A673 (cell line): Measurements from ENCODE around the gene TEX10. TPM values are rescaled to one million over a fixed set of nuclear protein-coding genes. Genes with fewer than 3 reads are reported as not detected.

Source experiments
- BruUV-seq: library from RNA; stranded (reverse); fragments of 400-500 nt; replicated peaks from 2 replicates; lab custom pipeline; 2021; lab: Mats Ljungman, UMichigan
- CTCF ChIA-PET: fragments of 300-600 bp; sonication (Branson Sonifier 250); formaldehyde crosslinking; loops from one replicate; lab custom pipeline; 2022; ENCODE audit warnings: antibody characterized with exemption; lab: Charles Lee
- POLR2A ChIA-PET: fragments of 300-600 bp; sonication (Branson Sonifier 250); formaldehyde crosslinking; loops from one replicate; lab custom pipeline; 2022; ENCODE audit warnings: antibody characterized with exemption; ENCODE audit not compliant: low non-redundant PET; lab: Charles Lee
- DNase-seq: peaks from one replicate; pipeline ENCODE4 v3.0.0-alpha.2; 2015; ENCODE audit warnings: low spot score
- H3K27ac ChIP-seq: fragments of 200-600 bp; sonication (generic); 2 replicates; pipeline ENCODE4 v1.5.1; 2016; ENCODE audit warnings: mixed run types, low read depth, mild to moderate bottlenecking, mixed read lengths, antibody characterized with exemption, low read length; ENCODE audit not compliant: poor library complexity, severe bottlenecking
- H3K27me3 ChIP-seq: fragments of 200-600 bp; sonication (generic); replicated peaks from 2 replicates; pipeline ENCODE4 v1.6.1; 2017; ENCODE audit warnings: mixed run types, low read depth, mild to moderate bottlenecking, mixed read lengths, antibody characterized with exemption, low read length; ENCODE audit not compliant: insufficient read depth, poor library complexity
- H3K36me3 ChIP-seq: fragments of 200-600 bp; sonication (generic); 2 replicates; pipeline ENCODE4 v1.6.1; 2016; ENCODE audit warnings: mixed run types, mild to moderate bottlenecking, mixed read lengths, antibody characterized with exemption, low read length; ENCODE audit not compliant: insufficient read depth, poor library complexity, severe bottlenecking
- H3K4me1 ChIP-seq: fragments of 200-600 bp; sonication (generic); 2 replicates; pipeline ENCODE4 v1.6.1; 2017; ENCODE audit warnings: mixed run types, mild to moderate bottlenecking, mixed read lengths, antibody characterized with exemption, low read length; ENCODE audit not compliant: insufficient read depth, poor library complexity, severe bottlenecking
- H3K4me3 ChIP-seq: fragments of 200-600 bp; sonication (generic); 2 replicates; pipeline ENCODE4 v1.5.1; 2016; ENCODE audit warnings: low read depth, mixed run types, mild to moderate bottlenecking, mixed read lengths, low read length; ENCODE audit not compliant: poor library complexity, severe bottlenecking
- H3K9me3 ChIP-seq: fragments of 200-600 bp; sonication (generic); 2 replicates; pipeline ENCODE4 v1.6.1; 2016; ENCODE audit warnings: mixed run types, low read depth, mild to moderate bottlenecking, mixed read lengths, antibody characterized with exemption, low read length; ENCODE audit not compliant: poor library complexity, severe bottlenecking
- CTCF ChIP-seq: fragments of 300-800, 200-600 bp; sonication (generic); conservative IDR thresholded peaks from 2 replicates; pipeline ENCODE4 v1.5.1; 2017; ENCODE audit warnings: low read depth, mild to moderate bottlenecking, antibody characterized with exemption, low read length, moderate library complexity, mixed read lengths
- EZH2 ChIP-seq: fragments of 200-600 bp; sonication (generic); IDR thresholded peaks from 2 replicates; pipeline ENCODE4 v1.6.1; 2017; ENCODE audit warnings: borderline replicate concordance, low read depth, mild to moderate bottlenecking, mixed read lengths, antibody characterized with exemption, low read length; ENCODE audit not compliant: poor library complexity, severe bottlenecking
- intact Hi-C: fragments of 100-400 bp; cut with micrococcal nuclease; formaldehyde crosslinking; loops from one replicate; pipeline ENCODE4 v1.10.0; 2022; ENCODE audit not compliant: unreplicated experiment
- total RNA-seq: library from RNA; stranded (reverse); gene quantifications from 2 replicates; pipeline ENCODE4 v1.2.3, GENCODE V29; 2021

Gene TEX10
- total RNA-seq, 1 experiment from 2014 or later: 46.7 TPM

DNA sequence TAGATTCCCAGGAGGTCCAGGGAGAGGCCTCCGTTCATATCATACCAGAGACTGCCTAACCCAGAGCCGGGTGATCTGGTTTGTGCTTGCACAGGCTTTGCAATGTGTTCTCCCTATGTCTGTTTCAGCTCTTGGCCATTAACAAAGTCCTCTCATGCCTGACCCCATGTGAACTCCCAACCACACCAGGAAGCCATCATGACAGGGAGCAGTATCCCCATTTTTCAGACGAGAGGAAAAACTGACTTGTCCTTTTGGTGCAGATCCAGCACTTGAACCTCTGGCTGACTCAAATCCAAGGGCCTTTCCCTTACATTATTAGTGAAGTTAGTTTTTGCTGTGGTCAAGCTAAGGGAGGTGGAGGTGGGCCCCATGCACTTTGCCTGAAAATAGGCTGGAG is 58.4 kb downstream of the TEX10 start:
- TF ChIP-seq CTCF (no peak), EZH2 (no peak)
- no peak overlapping the region for H3K4me3 ChIP-seq
- no peaks in the 10 kb centered on the region for H3K27me3 ChIP-seq
- no peaks in the 10 kb centered on the region for H3K9me3 ChIP-seq
- no peak for DNase-seq
- BruUV-seq: no TSS peak
- no peaks in the 10 kb centered on the region for H3K4me1 ChIP-seq
- no peak overlapping the region for H3K27ac ChIP-seq
- CTCF ChIA-PET: no interaction called here
- peaks cover 39% of the 10 kb centered on the region for H3K36me3 ChIP-seq
- POLR2A ChIA-PET: no interaction called here
- intact Hi-C loops: no loop called here

- CTCF ChIA-PET: no interaction called here
- Histone ChIP-seq H3K4me1 (no peaks in the 10 kb centered on the region), H3K36me3 (peaks cover 38% of the 10 kb centered on the region), H3K27ac (no peak overlapping the region), H3K4me3 (no peak overlapping the region), H3K27me3 (no peaks in the 10 kb centered on the region), H3K9me3 (no peaks in the 10 kb centered on the region)
- POLR2A ChIA-PET: no interaction called here
- TF ChIP-seq EZH2: no peak
- TF ChIP-seq CTCF: no peak
- no peak for DNase-seq
- BruUV-seq: no TSS peak
- intact Hi-C loops: no loop called here
These were observed 60.3 kb downstream of the TEX10 start for GRCh38 chr9:100292414-100292813.

DNA sequence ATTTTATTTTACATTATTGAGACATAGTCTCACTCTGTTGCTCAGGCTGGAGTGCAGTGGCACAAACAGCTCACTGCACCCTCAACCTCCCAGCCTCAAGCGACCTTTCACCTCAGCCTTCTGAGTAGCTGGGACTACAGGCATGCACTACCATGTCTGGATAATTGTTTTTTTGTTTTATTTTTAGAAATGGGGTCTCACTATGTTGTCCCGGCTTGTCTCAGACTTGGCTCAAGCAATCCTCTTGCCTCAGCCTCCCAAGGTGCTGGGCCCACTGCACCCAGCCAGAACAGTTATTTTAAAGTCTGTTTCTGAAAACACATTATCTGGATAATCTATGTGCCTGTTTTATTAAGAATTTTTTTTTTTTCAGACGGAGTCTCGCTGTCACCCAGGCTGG is 62.0 kb downstream of the TEX10 start:
- H3K27me3 ChIP-seq: no peaks in the 10 kb centered on the region
- ChIA-PET CTCF (no interaction called here), POLR2A (no interaction called here)
- intact Hi-C loops: no loop called here
- H3K27ac ChIP-seq: no peak overlapping the region
- no peak for TF ChIP-seq EZH2
- TF ChIP-seq CTCF: no peak
- BruUV-seq: no TSS peak
- H3K9me3 ChIP-seq: peaks cover 7% of the 10 kb centered on the region
- peaks cover 46% of the 10 kb centered on the region for H3K36me3 ChIP-seq
- no peak overlapping the region for H3K4me3 ChIP-seq
- no peak for DNase-seq
- H3K4me1 ChIP-seq: no peaks in the 10 kb centered on the region
